ENCODE results near the gene TEF. TPM values are rescaled to one million over a fixed set of nuclear protein-coding genes. Genes with fewer than 3 reads are reported as not detected.
A peak's percentile ranks its signal among the peaks of the same experiment; 100 is the strongest.

The TEF gene
- polyA plus RNA-seq, 1 experiment, result 13.7 TPM

- no peak for TF ChIP-seq CTCF (IDR thresholded peaks at IDR 0.05; ENCODE audit: low read depth, low read length)
- Histone ChIP-seq H3K4me3 (ENCODE audit: low read depth, low read length) (no peak overlapping the region), H3K27me3 (ENCODE audit: control insufficient read depth, insufficient read depth, low read length) (no peaks in the 10 kb centered on the region), H3K9me3 (ENCODE audit: control insufficient read depth, insufficient read depth, low read length) (no peaks in the 10 kb centered on the region), H3K27ac (ENCODE audit: low read depth, low read length) (no peak overlapping the region)
- CTCF ChIA-PET, result no interaction called here
- DNase-seq (ENCODE audit: low read depth, low spot score), result no peak
- POLR2A ChIA-PET, result no interaction called here
Measured at GRCh38 chr22:41369837-41370236, 11.9 kb upstream of the TEF start.

DNA sequence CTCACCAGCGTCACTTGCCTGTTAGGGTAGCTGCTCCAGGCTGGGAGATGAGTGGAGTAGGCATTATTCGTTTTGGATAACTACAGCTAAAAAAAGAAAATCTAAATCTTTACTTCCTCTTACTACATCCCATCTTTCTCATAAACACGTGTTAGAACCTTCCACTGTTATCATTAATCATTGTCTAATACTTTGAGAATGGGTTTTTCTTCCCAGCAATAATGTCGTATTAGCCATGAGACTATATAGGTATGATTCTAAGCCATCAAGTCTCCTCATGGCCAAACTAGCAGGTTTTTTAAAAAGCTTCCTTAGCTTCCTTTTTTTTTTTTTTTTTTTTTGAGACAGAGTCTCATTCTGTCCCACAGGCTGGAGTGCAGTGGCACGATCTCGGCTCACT is 3.9 kb upstream of the TEF start:
- Histone ChIP-seq H3K4me3 (ENCODE audit: low read depth, low read length) (no peak overlapping the region), H3K27me3 (ENCODE audit: control insufficient read depth, insufficient read depth, low read length) (no peaks in the 10 kb centered on the region), H3K9me3 (ENCODE audit: control insufficient read depth, insufficient read depth, low read length) (no peaks in the 10 kb centered on the region; the same call in 1 of the 2 replicates), H3K27ac (ENCODE audit: low read depth, low read length) (no peak overlapping the region)
- TF ChIP-seq CTCF (IDR thresholded peaks at IDR 0.05; ENCODE audit: low read depth, low read length), result no peak
- ChIA-PET CTCF (interaction anchor here (0.7 to 1.6 kb wide), 5 partner anchors 10 to 241 kb away, joined by 3 to 5 read pairs (median 4); no protein-coding TSS in a partner anchor), POLR2A (interaction anchor here (0.6 to 0.7 kb wide), 2 partner anchors 11 to 139 kb away, joined by 4 read pairs; no protein-coding TSS in a partner anchor)
- DNase-seq (ENCODE audit: low read depth, low spot score), result no peak

DNA sequence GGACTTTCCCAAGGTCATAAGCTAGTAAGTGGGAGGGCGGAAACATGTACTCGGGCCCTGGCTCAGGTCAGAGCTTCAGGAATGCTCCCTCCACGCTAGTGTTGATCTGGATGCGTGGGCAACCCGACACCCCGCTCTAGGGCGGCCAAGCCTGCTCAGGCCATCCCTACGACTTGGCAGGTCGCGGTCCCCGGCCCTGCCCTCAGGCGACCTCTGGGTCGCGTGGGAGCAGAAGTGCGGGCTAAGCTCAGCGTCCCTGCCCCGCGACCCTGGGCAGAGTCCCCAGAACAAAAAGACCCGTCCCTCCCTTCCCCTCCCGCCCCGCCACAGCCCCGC is 781 bp upstream of the TEF start:
- no peak for TF ChIP-seq CTCF (IDR thresholded peaks at IDR 0.05; ENCODE audit: low read depth, low read length)
- Histone ChIP-seq H3K4me3 (ENCODE audit: low read depth, low read length) (peak overlapping the region; percentile 61), H3K27ac (ENCODE audit: low read depth, low read length) (peak overlapping the region; percentile 99), H3K9me3 (ENCODE audit: control insufficient read depth, insufficient read depth, low read length) (no peaks in the 10 kb centered on the region; the same call in 1 of the 2 replicates), H3K27me3 (ENCODE audit: control insufficient read depth, insufficient read depth, low read length) (no peaks in the 10 kb centered on the region)
- DNase-seq (ENCODE audit: low read depth, low spot score), result peak; percentile 89
- ChIA-PET CTCF (interaction anchor here (0.6 to 2.4 kb wide), 6 partner anchors 14 to 138 kb away, joined by 3 to 11 read pairs (median 6); no protein-coding TSS in a partner anchor), POLR2A (interaction anchor here (0.6 to 3.6 kb wide), 21 partner anchors 14 to 523 kb away, joined by 3 to 63 read pairs (median 5); partner anchors contain the start of genes ACO2, CSDC2, PHF5A and RANGAP1)

DNA sequence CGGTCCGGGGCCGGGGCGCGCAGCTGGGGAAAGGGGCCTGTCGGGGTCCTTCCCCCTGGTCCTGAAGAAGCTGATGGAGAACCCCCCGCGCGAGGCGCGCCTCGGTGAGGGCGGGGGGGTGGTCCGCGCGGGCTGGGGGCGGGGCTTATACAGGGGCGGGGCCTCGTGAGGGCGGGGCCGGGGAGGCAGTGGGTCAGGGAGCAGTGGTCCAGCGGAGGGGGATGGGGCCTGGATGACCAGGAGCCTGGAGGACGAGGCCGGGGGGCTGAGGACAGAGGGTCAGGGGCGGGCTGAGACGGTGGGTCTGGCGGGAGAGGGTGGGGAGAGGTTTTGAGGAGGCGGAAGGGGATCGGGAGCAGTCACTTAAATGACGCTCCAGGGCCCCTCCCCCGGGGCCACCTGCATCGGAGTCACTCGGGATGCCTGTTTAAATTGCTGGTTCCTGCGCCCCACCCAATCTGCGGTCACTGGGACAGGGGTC is 396 bp downstream of the TEF start:
- no peak for TF ChIP-seq CTCF (IDR thresholded peaks at IDR 0.05; ENCODE audit: low read depth, low read length)
- DNase-seq (ENCODE audit: low read depth, low spot score), result no peak

GRCh38 chr22:41382610-41383009 is 868 bp downstream of the TEF start:
- DNase-seq (ENCODE audit: low read depth, low spot score), result no peak
- POLR2A ChIA-PET, result interaction anchor here (0.6 to 3.6 kb wide), 5 partner anchors 16 to 183 kb away, joined by 3 to 63 read pairs (median 4); no protein-coding TSS in a partner anchor
- Histone ChIP-seq H3K27ac (ENCODE audit: low read depth, low read length) (no peak overlapping the region), H3K4me3 (ENCODE audit: low read depth, low read length) (peak overlapping the region; percentile 74), H3K9me3 (ENCODE audit: control insufficient read depth, insufficient read depth, low read length) (no peaks in the 10 kb centered on the region; the same call in 1 of the 2 replicates), H3K27me3 (ENCODE audit: control insufficient read depth, insufficient read depth, low read length) (no peaks in the 10 kb centered on the region)
- no peak for TF ChIP-seq CTCF (IDR thresholded peaks at IDR 0.05; ENCODE audit: low read depth, low read length)
- CTCF ChIA-PET, result interaction anchor here (1.4 to 2.4 kb wide), 2 partner anchors 21 to 136 kb away, joined by 9 to 11 read pairs; no protein-coding TSS in a partner anchor

More for the DNA sequence above, 396 bp downstream of the TEF start:
- Histone ChIP-seq H3K27ac (ENCODE audit: low read depth, low read length) (peak overlapping the region; percentile 73), H3K27me3 (ENCODE audit: control insufficient read depth, insufficient read depth, low read length) (no peaks in the 10 kb centered on the region), H3K9me3 (ENCODE audit: control insufficient read depth, insufficient read depth, low read length) (no peaks in the 10 kb centered on the region; the same call in 1 of the 2 replicates), H3K4me3 (ENCODE audit: low read depth, low read length) (peak overlapping the region; percentile 74)
- ChIA-PET CTCF (interaction anchor here (1.4 to 2.4 kb wide), 3 partner anchors 15 to 136 kb away, joined by 3 to 11 read pairs (median 9); no protein-coding TSS in a partner anchor), POLR2A (interaction anchor here (0.6 to 3.6 kb wide), 16 partner anchors 14 to 239 kb away, joined by 3 to 63 read pairs (median 4); partner anchors contain the start of genes ACO2, PHF5A, RANGAP1 and TOB2)
